GM06990 (cell line): Measurements from ENCODE around the gene PJVK.

Source experiments
- DNase-seq: peaks from one replicate; pipeline ENCODE4 v3.0.0-alpha.2; 2011; ENCODE audit not compliant: insufficient read length; ENCODE audit errors: extremely low read depth
- H3K27me3 ChIP-seq: replicated peaks from 2 replicates; pipeline ENCODE4 v1.6.0; 2011; ENCODE audit warnings: low read length; ENCODE audit not compliant: control insufficient read depth, insufficient read depth
- H3K36me3 ChIP-seq: 2 replicates; pipeline ENCODE4 v1.5.1; 2011; ENCODE audit warnings: low read length; ENCODE audit not compliant: control insufficient read depth, insufficient read depth
- H3K4me3 ChIP-seq: replicated peaks from 2 replicates; pipeline ENCODE4 v1.5.1; 2011; ENCODE audit warnings: low read depth, mild to moderate bottlenecking, control low read depth, low read length
- TF ChIP-seq, protein P1 (sequence below): IDR thresholded peaks from 2 replicates; pipeline ENCODE4 v1.5.1; 2011; ENCODE audit warnings: low read length, control low read depth, mild to moderate bottlenecking, inconsistent platforms; ENCODE audit not compliant: insufficient read depth, poor library complexity, severe bottlenecking

Gene PJVK

DNA sequence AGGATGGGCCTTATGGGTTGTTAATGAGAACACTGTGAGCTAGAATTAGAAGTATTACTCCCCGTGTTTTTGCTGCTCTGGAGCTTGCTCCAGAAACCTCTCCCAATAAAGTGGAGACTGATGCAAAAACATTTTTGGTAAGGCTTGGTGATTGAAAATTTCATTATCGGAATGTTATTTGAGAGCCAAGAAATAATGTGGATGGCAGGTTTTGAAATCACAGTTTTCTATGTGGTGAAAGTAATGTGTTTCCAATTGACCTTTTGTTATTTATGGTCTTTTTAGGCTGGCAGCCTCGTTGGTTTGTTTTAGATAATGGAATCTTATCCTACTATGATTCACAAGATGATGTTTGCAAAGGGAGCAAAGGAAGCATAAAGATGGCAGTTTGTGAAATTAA, 34.2 kb downstream of the PJVK start:
- TF ChIP-seq, protein P1, sequence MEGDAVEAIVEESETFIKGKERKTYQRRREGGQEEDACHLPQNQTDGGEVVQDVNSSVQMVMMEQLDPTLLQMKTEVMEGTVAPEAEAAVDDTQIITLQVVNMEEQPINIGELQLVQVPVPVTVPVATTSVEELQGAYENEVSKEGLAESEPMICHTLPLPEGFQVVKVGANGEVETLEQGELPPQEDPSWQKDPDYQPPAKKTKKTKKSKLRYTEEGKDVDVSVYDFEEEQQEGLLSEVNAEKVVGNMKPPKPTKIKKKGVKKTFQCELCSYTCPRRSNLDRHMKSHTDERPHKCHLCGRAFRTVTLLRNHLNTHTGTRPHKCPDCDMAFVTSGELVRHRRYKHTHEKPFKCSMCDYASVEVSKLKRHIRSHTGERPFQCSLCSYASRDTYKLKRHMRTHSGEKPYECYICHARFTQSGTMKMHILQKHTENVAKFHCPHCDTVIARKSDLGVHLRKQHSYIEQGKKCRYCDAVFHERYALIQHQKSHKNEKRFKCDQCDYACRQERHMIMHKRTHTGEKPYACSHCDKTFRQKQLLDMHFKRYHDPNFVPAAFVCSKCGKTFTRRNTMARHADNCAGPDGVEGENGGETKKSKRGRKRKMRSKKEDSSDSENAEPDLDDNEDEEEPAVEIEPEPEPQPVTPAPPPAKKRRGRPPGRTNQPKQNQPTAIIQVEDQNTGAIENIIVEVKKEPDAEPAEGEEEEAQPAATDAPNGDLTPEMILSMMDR: no peak
- Histone ChIP-seq H3K4me3 (no peak overlapping the region), H3K27me3 (no peaks in the 10 kb centered on the region), H3K36me3 (peaks cover 2% of the 10 kb centered on the region)
- DNase-seq: no peak

- Histone ChIP-seq H3K27me3 (no peaks in the 10 kb centered on the region), H3K4me3 (no peak overlapping the region), H3K36me3 (peaks cover 7% of the 10 kb centered on the region)
- DNase-seq: no peak
- TF ChIP-seq, protein P1: no peak
Observed at GRCh38 chr2:178491612-178492011, 40.4 kb downstream of the PJVK start.

GRCh38 chr2:178496049-178496448, 44.9 kb downstream of the PJVK start:
- TF ChIP-seq, protein P1: no peak
- no peak overlapping the region for H3K4me3 ChIP-seq
- peaks cover 9% of the 10 kb centered on the region for H3K36me3 ChIP-seq

GRCh38 chr2:178498137-178498536, 47.0 kb downstream of the PJVK start:
- TF ChIP-seq, protein P1: no peak
- no peak for DNase-seq
- Histone ChIP-seq H3K36me3 (peaks cover 8% of the 10 kb centered on the region), H3K27me3 (no peaks in the 10 kb centered on the region), H3K4me3 (no peak overlapping the region)

More at GRCh38 chr2:178496049-178496448, 44.9 kb downstream of the PJVK start:
- DNase-seq: no peak
- no peaks in the 10 kb centered on the region for H3K27me3 ChIP-seq

DNA sequence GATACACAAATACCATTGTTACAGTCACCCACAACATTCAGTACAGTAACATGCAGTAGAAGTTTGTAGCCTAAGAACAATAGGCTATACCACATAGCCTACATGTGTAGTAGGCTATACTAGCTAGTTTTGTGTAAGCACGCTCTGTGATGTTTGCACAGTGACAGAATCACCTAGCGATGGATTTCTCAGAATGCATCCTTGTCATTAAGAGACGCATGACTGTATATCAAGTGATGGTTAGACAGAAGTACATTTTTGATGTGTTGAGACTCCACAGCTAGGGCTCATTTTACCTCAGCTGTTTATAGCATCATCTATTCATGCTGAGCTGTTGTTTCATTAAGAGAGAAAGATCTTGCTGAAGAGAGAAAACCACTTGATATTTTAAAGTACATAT, 48.5 kb downstream of the PJVK start:
- TF ChIP-seq, protein P1: no peak
- Histone ChIP-seq H3K27me3 (no peaks in the 10 kb centered on the region), H3K36me3 (peaks cover 3% of the 10 kb centered on the region), H3K4me3 (no peak overlapping the region)
- no peak for DNase-seq

DNA sequence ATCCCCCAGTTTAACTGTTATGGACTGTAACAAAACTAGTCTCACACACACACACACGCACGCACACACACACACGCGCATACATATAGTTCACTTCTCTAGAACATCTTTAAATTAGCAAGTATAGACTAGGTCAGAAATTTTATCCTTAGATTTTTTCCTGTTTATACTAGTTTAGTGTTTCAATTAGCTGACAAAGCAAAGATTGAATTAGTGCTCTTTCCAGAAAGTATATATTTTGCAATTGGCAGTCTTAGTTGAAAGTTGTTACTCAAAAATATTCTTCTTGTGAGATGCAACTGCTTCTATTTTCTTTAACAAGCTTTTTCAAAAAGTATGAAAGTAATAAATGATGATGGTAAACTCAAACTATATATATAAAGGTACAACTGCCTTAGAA, 51.6 kb downstream of the PJVK start:
- no peak for DNase-seq
- H3K36me3 ChIP-seq: peaks cover 3% of the 10 kb centered on the region; the same call in 1 of the 2 replicates
- no peaks in the 10 kb centered on the region for H3K27me3 ChIP-seq
- H3K4me3 ChIP-seq: no peak overlapping the region
- TF ChIP-seq, protein P1: no peak
